Measurements from ENCODE around the gene CAB39.

- TF ChIP-seq CTCF (IDR thresholded peaks at IDR 0.05; ENCODE audit: insufficient read depth, low read depth, low read length) (no peak), EZH2 (IDR thresholded peaks at IDR 0.05; ENCODE audit: insufficient read depth, low read length) (no peak)
Observed at GRCh38 chr2:230682546-230682945, 30.1 kb upstream of the CAB39 start.
